Activated CD4-positive, alpha-beta T cell treated with anti-CD3 and anti-CD28 coated beads, Interleukin-2, Interleukin-4, amounts not matched to agents 100 ng/mL and 50 ng/mL, durations not matched to agents 16 hours and 8 hours (primary cell): ENCODE measurements around the gene GPX1.

Experiments used
- DNase-seq: peaks from one replicate; pipeline ENCODE4 v3.0.0-alpha.2; 2020; ENCODE audit warnings: low spot score

GPX1 gene

DNA sequence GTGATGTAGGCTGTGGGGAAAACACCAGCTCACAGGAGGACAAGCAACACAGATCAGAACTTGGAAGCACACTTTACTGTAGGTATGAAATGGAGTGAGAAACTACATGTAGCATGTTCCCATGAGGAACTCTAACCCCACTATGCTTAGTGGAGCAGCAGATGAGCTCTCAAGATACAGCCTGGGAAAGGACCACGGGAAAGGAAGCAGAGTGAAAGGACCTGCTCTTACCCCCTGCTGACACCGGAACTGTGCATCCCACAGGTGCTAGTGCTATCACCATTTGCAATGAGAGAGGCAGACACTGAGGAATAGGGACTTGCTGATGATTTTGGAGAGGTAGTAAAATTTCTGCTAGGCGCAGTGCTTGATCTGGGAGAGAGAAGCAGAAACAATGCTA, 46.9 kb downstream of the GPX1 start:
- DNase-seq: no peak

- no peak for DNase-seq
Observed at GRCh38 chr3:49310677-49311076, 47.5 kb downstream of the GPX1 start.
